ENCODE measurements around the gene MTOR.
"Not testable (repeated sequence)": the region's sequence is repeated elsewhere in the genome, so short reads cannot be mapped to it uniquely, and the experiment has no call there.

Gene MTOR

DNA sequence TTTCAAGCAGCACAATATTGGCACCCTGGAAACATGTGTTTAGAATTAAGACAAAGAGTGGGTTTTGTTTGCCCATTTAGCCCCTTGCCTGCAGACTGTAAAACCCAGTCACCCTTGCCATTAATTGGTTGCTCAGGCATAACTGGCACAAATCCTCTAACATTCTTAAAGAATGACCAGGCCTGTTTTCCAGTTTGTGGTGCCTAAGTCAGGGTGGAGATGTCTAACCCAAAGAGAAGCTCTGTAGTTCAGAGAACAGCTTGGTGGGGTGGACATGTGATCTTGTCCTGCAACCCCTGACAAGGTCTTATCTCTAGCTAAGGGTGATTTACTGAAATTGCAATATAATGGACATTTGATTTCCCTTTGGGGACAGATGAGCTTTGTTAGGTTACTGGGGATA, 82.0 kb downstream of the MTOR start:
- no peak for DNase-seq (ENCODE audit: low spot score)

GRCh38 chr1:11179749-11180148, 82.6 kb downstream of the MTOR start:
- not testable (repeated sequence) for DNase-seq (ENCODE audit: low spot score)

GRCh38 chr1:11179125-11179524, 83.2 kb downstream of the MTOR start:
- no peak for DNase-seq (ENCODE audit: low spot score)

DNA sequence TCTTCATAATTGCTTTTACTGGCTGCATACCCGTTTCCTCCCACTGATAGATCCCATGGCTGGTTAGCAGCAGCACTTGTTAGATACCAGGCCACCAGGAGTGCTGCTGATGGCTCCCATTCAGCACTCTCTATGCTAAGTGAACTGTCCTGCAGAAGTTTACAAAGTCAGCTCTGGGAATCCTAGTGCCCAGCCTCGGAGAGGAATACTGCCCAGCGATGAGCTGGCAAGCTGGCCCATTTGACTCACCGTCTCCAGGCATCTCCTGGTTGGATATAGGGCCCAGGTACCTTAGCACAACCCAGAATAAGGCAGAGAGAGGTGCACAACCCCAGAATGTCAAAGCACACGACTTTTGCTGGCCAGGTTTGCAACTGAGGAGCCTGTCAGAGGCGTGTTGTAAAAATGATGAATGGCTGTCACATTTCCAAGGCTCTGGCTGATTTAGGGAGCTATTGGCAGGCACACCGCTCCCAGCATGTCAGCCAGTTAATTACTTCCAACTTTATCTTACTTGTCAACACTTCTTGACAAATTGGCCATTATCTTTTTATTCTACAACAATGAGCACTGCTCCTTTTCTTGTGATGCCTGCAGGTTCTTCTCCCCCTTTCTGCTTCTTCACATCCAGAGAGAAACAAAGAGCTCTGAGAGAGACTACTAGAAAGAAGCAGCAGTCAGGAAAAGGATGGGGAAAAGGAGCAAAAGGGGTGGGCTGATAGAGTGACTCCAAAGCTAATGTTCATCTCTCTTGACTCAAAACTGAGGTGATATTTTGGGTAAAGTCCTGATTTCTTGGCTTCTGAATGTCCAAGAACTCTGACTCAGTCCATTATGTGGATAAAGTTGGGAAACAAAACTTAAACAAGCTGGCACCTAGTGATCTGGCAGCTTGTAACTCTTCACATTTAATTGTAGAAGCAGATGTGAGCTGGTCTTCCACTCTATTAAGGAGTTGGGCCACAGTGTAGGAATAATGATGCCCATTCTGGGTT, 84.0 kb downstream of the MTOR start:
- DNase-seq (ENCODE audit: low spot score), result no peak

DNA sequence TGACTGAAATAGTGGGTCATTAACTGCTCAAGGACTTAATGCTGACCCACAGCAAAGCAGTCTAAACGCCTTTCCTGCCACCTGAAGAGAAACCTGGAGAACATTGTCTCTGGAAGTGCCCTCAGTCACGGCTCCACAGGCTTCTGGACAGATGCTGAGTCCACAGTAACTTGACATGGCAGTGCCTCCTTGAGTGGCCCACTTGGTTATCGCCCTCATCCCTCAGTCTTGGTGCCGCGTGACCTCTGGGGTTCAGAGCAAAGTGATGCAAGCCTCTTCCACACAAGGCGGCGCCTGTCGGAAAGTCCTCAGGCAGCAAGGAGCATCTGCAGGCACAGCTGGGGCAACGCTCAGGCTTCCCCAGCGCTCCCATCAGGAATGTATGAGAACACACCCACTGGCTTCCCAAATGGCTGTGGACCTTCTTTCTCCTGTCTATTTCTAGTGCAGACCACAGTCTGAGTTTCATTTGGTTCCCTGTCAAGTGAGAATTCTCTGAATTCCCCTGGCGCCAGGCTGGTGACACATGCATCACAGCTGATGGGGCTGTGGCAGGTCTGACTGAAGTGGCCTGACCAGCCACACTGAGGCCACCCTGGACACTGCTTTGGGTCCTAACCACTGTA, 86.2 kb downstream of the MTOR start:
- DNase-seq (ENCODE audit: low spot score), result no peak

DNA sequence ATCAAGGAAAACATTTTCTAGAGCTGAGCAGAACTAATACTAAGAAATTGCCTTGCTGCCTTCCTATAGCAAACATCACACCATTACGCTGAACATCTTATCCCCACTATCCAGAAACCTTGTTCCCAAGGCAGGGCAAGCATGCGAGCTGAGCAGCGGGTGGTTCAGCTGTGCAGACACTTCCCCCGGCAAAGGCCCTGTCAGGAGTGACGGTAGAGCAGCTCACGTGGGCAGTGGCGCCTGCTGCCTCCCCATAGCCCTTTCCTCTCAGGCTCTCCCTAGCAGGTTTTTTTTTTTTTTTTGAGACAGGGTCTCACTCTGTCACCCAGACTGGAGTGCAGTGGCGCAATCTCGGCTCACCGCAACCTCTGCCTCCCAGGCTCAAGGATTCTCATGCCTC, 86.9 kb downstream of the MTOR start:
- DNase-seq (ENCODE audit: low spot score), result no peak

- no peak for DNase-seq (ENCODE audit: low spot score)
Measured at GRCh38 chr1:11174261-11174942, 87.9 kb downstream of the MTOR start.

DNA sequence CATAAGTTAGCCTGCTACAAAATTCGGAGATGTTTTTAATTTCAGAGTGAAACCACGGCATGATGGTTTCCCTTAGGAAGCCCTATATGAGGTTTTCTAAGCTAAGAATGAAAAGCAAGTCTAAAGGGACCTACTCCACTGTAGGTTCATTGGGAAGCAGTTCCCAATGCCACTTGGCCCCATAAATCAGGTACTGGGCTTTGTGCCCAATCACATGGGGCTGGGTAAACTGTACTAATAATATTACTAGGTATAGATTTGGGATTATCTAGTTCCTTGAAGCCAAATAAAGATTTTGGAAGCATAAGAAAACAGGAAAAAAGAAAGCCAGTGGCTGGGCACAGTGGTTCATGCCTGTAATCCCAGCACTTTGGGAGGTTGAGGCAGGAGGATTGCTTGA, 92.2 kb downstream of the MTOR start:
- no peak for DNase-seq (ENCODE audit: low spot score)

- no peak for DNase-seq (ENCODE audit: low spot score)
Measured at GRCh38 chr1:11169202-11169601, 93.1 kb downstream of the MTOR start.

DNA sequence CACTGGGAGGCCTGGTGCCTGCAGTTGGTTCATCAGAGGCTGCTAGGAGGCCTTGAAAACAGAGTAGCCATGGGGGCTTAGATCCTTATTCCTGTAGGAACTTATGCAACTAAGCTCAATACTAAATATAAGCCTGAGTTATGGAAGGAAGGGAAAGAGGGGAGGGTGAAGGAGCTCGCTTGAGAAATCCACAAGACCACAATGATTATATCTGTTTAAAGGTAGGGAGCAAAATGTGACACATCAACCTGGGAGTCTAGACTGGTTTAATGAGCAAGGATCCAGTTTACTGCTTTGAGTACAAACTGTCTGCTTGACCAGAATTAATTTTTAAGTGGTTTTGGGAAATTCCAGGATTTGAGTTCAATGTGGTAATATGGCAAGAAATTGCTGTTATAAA, 93.6 kb downstream of the MTOR start:
- no peak for DNase-seq (ENCODE audit: low spot score)

DNA sequence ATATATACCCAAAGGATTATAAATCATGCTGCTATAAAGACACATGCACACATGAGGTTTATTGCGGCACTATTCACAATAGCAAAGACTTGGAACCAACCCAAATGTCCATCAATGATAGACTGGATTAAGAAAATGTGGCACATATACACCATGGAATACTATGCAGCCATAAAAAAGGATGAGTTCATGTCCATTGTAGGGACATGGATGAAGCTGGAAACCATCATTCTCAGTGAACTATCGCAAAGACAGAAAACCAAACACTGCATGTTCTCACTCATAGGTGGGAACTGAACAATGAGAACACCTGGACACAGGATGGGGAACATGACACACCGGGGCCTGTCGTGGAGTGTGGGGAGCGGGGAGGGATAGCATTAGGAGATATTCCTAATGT, 95.6 kb downstream of the MTOR start:
- not testable (repeated sequence) for DNase-seq (ENCODE audit: low spot score)

DNA sequence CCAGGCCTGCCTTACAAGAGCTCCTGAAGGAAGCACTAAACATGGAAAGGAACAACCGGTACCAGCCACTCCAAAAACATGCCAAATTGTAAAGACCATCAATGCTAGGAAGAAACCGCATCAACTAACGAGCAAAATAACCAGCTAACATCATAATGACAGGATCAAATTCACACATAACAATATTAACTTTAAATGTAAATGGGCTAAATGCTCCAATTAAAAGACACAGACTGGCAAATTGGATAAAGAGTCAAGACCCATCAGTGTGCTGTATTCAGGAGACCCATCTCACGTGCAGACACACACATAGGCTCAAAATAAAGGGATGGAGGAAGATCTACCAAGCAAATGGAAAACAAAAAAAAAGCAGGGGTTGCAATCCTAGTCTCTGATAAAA, 99.6 kb downstream of the MTOR start:
- DNase-seq (ENCODE audit: low spot score), result not testable (repeated sequence)

DNA sequence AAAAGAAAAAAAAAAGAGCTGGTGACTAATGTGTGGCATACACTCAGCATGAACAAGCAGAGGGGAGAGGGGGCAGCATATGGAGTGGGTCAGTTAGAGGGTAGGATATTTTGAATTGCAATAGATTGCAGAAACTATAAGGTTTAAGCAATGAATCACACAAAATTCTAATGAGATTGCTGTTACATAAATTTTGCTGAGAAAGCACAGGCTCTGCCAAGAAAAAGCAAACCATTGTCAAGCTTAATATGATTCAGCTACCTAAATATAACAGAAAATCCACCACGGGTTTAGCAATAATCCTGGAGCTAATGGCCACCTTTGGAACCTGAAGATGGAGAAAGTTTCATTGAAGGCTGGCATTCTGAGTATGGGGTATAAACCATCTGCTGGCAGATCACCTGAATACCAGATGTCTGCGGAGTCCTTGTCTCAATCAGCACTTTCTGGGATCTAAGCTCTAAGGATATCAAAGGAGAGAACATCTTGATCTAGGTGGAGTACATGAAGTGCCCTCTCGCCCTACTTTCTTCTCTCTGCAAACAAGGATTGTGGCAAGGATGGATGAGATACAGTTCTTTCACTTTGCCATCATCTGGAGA, 103.5 kb downstream of the MTOR start:
- no peak for DNase-seq (ENCODE audit: low spot score)

DNA sequence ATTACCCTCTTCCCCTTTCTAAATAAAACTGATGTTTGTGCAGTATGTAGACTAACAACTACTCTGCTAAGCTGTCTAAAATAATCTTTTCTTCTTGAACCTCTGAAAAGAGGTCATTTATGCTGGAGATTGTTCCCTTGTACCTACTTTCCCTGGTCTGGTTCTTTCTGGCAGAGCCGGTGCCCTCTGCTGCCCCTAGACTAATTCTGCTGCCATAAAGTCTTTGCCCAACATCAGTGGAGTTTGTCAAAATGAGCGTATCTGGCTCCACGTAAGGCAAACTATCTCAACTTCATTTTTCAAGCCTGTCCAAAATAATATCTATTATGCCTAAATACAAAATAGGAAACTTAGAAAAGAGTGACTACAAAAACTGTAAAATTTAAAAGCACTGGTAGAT, 104.1 kb downstream of the MTOR start:
- no peak for DNase-seq (ENCODE audit: low spot score)

DNA sequence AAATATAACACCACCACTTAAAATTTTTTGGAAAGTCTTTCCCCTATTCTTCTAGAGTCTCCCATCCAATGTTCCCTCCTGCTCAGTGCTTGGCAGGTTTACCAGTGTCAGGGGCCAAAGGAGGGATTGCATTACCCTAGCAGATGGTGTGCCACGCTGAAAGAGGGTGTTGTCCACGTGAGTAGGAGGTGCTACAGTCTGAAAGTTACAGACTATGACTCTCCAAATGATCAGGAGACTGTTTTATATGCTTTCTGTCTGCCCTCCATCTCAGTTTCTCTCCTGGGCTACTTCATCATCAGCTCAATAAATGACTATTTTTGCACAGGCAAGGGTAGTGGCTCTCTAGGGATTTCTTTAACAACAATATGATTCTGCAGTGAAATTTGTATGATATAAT, 104.5 kb downstream of the MTOR start:
- no peak for DNase-seq (ENCODE audit: low spot score)

- no peak for DNase-seq (ENCODE audit: low spot score)
Measured at GRCh38 chr1:11157394-11157793, 105.0 kb downstream of the MTOR start.

- no peak for DNase-seq (ENCODE audit: low spot score)
Measured at GRCh38 chr1:11156963-11157362, 105.4 kb downstream of the MTOR start.

DNA sequence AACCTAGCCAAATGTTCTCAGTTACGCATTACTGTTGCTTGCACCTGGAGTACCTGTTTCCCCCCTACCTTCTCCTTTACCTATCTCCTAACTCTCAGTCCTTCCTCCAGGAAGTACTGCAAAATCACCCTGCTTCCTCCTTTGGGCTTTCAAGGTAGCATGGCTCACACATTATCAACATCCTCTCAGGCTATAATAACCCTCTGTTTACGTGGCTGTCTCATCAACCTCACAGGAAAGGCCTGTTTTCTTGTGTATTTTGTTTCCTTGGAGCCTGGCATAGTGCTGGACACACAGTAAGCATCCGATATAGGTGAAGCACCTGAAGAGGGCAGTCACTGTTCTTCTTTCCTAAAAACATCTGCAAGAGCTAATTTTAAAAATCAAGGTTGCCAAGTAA, 105.9 kb downstream of the MTOR start:
- DNase-seq (ENCODE audit: low spot score), result no peak

DNA sequence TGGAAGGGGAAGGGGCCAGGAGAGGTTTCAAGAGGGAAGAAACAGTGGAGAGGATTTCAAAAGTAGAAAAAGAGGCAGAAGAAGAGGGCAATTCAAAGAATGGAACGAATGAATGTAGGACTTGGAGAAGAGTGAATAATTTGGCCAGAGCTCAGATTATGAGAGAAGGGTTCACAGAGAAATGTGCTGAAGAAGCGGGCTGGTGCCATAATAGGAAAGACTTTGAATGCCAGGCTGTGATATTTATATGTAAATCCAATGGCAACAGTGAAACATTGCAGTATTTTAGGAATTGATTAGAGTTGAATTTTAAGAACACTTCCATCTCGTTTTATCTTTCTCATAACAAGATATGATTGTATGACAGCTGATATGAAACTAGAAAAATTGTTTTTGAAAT, 109.2 kb downstream of the MTOR start:
- DNase-seq (ENCODE audit: low spot score), result no peak

DNA sequence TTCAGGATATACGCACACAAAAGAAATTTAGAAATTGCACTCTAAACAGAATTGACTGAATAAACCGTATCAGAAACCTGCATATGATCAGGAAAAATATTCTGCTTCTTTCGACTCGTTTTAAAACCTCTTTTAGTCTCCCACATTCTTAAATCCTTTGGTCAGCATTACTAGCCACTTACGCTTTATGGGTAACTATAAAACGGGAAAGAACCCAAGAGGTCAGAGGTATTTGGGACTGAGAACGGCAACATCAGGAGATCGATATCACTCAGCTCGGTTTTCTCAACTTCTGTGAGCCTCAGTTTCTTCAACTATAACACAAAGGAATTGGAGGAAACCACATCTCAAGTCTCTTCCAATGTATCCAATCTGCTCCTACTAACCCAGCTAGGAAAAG, 109.6 kb downstream of the MTOR start:
- DNase-seq (ENCODE audit: low spot score), result no peak

GRCh38 chr1:11151826-11152612, 110.3 kb downstream of the MTOR start:
- no peak for DNase-seq (ENCODE audit: low spot score)

DNA sequence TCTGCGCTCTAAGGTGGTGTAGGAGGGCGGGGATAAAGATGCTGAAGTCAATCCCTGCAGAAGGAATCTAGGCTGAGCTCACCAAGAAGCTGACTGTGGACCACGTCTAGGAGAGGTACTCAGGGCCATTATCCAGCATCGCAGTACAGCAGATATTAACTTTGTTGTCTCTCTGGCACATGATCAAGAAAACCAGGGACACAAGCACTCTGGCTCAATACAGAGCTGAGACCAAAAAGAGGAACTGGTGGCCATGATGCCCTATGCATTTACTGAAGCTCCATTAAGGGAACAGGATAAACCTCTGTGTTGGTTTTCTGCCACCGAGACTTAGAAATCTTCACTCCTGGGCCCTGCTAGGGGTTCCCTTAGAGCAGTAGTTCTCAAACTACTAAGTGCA, 111.2 kb downstream of the MTOR start:
- DNase-seq (ENCODE audit: low spot score), result no peak

Measured in germinal center (tissue), 1 donor.